ENCODE results near the gene KMT2D.

The KMT2D gene

DNA sequence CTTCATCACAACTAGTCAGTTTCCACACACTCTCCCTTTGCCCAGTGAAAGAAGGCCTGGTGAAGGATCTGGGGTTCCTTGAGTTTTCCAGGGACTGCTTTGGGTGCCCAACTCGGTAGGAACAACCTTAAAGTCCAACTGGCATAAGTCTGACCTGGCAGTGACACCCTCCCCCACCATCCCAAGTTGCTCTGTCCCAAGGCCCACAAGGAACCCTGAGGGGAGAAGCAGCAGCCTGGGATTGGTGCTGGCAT, 1.6 kb downstream of the KMT2D start:
- peaks cover 75% of the 10 kb centered on the region for H3K79me2 ChIP-seq (ENCODE audit: low read length)
- H2AFZ ChIP-seq (ENCODE audit: low read depth, low read length) = no peak overlapping the region
- H3K27ac ChIP-seq (ENCODE audit: low read length) = peak overlapping the region; percentile 74
- no peak for TF ChIP-seq EZH2phosphoT487 (IDR thresholded peaks at IDR 0.05; ENCODE audit: low read depth)
- TF ChIP-seq, protein P1, sequence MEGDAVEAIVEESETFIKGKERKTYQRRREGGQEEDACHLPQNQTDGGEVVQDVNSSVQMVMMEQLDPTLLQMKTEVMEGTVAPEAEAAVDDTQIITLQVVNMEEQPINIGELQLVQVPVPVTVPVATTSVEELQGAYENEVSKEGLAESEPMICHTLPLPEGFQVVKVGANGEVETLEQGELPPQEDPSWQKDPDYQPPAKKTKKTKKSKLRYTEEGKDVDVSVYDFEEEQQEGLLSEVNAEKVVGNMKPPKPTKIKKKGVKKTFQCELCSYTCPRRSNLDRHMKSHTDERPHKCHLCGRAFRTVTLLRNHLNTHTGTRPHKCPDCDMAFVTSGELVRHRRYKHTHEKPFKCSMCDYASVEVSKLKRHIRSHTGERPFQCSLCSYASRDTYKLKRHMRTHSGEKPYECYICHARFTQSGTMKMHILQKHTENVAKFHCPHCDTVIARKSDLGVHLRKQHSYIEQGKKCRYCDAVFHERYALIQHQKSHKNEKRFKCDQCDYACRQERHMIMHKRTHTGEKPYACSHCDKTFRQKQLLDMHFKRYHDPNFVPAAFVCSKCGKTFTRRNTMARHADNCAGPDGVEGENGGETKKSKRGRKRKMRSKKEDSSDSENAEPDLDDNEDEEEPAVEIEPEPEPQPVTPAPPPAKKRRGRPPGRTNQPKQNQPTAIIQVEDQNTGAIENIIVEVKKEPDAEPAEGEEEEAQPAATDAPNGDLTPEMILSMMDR (IDR thresholded peaks at IDR 0.05; ENCODE audit: low read depth, low read length) = no peak
- H3K4me3 ChIP-seq (ENCODE audit: low read length) = peak overlapping the region; percentile 96
- peaks cover 38% of the 10 kb centered on the region for H3K4me1 ChIP-seq (ENCODE audit: low read length)
- peak overlapping the region; percentile 93 for H3K9ac ChIP-seq (ENCODE audit: low read length)
- peak overlapping the region; percentile 97 for H3K4me2 ChIP-seq (ENCODE audit: low read length)
- H4K20me1 ChIP-seq (ENCODE audit: insufficient read depth, low read length) = peaks cover 55% of the 10 kb centered on the region
- no peaks in the 10 kb centered on the region for H3K9me3 ChIP-seq (ENCODE audit: insufficient read depth, low read length)
- H3K36me3 ChIP-seq (replicated peaks; ENCODE audit: low read depth, low read length) = peaks cover 15% of the 10 kb centered on the region
- no peaks in the 10 kb centered on the region for H3K27me3 ChIP-seq (ENCODE audit: low read depth, low read length)

DNA sequence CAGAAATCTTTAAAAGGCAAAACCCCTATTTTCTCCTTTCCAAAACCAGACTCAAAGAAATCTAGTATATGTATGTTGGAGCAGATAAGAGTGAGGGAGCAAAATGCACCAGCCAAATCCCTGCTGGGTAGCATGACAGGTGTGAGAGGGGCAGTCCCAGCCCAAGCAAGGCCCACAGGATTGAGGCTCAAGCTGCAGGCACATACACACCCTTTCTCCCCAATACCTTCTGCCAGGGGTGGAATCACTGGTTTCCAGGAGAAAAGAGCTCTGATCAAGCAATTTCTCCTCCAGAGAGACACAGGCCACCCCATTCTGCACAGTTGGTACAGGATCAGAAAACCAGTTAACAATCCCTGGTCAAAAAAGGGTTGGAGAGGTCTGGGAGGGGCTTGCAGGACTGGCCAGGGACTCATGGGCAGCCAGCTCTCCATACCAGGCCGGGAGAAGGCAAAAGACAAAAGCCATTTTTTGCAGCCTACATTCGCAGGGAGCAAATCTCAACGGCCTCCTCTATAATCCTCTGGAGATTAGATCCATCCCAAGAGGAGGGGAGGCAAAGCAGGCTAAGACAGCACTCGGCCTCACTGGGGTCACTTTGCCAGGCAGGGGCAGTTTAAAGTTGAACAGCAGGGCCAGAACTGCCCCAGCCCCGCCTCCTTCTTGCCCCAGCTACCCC, 2.1 kb downstream of the KMT2D start:
- H3K9ac ChIP-seq (ENCODE audit: low read length) = peak overlapping the region; percentile 93
- peak overlapping the region; percentile 74; the same call in 1 of the 2 replicates for H3K27ac ChIP-seq (ENCODE audit: low read length)
- peaks cover 55% of the 10 kb centered on the region for H4K20me1 ChIP-seq (ENCODE audit: insufficient read depth, low read length)
- H3K36me3 ChIP-seq (replicated peaks; ENCODE audit: low read depth, low read length) = peaks cover 20% of the 10 kb centered on the region
- H3K9me3 ChIP-seq (ENCODE audit: insufficient read depth, low read length) = no peaks in the 10 kb centered on the region
- H3K4me2 ChIP-seq (ENCODE audit: low read length) = peak overlapping the region; percentile 97
- TF ChIP-seq, protein P1 (IDR thresholded peaks at IDR 0.05; ENCODE audit: low read depth, low read length) = no peak
- TF ChIP-seq EZH2phosphoT487 (IDR thresholded peaks at IDR 0.05; ENCODE audit: low read depth) = no peak
- H3K4me1 ChIP-seq (ENCODE audit: low read length) = peaks cover 38% of the 10 kb centered on the region
- peak overlapping the region; percentile 96 for H3K4me3 ChIP-seq (ENCODE audit: low read length)
- H3K27me3 ChIP-seq (ENCODE audit: low read depth, low read length) = no peaks in the 10 kb centered on the region
- no peak overlapping the region for H2AFZ ChIP-seq (ENCODE audit: low read depth, low read length)
- peaks cover 77% of the 10 kb centered on the region for H3K79me2 ChIP-seq (ENCODE audit: low read length)

DNA sequence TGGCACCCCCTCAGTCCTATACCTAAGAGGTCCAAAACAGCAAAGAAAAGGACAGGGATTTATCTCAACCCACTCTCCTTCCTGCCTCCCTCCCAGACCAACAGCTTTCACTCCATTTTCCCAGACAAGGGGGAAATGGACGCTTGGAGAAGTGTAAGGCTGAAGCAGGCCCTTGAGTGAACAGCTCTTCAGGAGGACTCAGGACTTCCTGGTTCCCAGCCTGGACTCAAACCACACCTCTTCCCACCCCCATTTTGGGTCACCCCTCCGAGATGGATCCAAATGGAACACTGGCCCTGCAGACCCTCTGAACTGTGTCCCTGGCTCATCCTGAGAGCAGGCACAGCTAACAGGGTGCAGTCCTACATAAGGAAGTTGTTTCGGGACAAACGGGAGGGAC, 2.7 kb downstream of the KMT2D start:
- H3K27ac ChIP-seq (ENCODE audit: low read length) = no peak overlapping the region
- peak overlapping the region; percentile 96 for H3K4me3 ChIP-seq (ENCODE audit: low read length)
- peak overlapping the region; percentile 93 for H3K9ac ChIP-seq (ENCODE audit: low read length)
- TF ChIP-seq, protein P1 (IDR thresholded peaks at IDR 0.05; ENCODE audit: low read depth, low read length) = no peak
- TF ChIP-seq EZH2phosphoT487 (IDR thresholded peaks at IDR 0.05; ENCODE audit: low read depth) = no peak
- H3K27me3 ChIP-seq (ENCODE audit: low read depth, low read length) = no peaks in the 10 kb centered on the region
- H3K79me2 ChIP-seq (ENCODE audit: low read length) = peaks cover 77% of the 10 kb centered on the region
- no peaks in the 10 kb centered on the region for H3K9me3 ChIP-seq (ENCODE audit: insufficient read depth, low read length)
- H3K4me2 ChIP-seq (ENCODE audit: low read length) = peak overlapping the region; percentile 97
- no peak overlapping the region for H2AFZ ChIP-seq (ENCODE audit: low read depth, low read length)
- H4K20me1 ChIP-seq (ENCODE audit: insufficient read depth, low read length) = peaks cover 55% of the 10 kb centered on the region
- peaks cover 26% of the 10 kb centered on the region for H3K36me3 ChIP-seq (replicated peaks; ENCODE audit: low read depth, low read length)
- H3K4me1 ChIP-seq (ENCODE audit: low read length) = peaks cover 38% of the 10 kb centered on the region

DNA sequence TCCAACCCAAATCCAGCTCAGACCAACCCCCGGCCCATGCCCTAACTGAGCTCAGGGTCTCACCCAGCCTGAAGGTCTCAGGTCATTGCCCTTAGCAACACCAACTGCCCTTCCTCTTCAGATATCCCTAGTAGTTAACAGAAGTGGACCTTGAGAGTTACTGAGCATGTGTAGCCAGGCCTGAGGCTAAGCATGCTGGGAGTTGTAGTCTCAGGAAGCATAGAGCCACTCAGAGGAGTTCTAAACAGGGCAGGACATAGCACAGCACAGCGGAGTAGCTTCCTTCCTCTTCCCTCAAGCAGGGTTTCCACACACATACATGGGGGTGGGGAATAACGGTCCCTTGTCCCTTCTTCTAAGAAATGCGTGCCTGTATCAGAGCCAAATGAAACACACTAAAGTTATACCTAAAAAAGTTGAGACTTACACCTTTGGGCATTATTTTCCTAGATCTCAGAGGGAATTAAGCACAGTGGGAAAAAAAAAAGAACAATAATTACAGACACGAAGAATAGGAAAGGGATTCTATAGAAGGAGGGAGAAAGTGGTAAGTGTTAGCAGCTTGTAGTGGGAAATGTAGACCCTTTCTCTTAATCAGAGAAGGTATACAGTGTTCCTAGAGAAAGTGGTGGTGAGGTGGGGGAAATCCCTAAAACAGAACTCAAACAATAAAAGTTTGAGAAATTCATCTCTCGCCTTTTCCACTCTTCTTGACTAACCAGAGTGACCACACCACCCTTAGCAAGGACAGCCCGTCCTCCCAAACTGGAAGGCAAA, 4.4 kb downstream of the KMT2D start:
- TF ChIP-seq, protein P1 (IDR thresholded peaks at IDR 0.05; ENCODE audit: low read depth, low read length) = no peak
- no peak for TF ChIP-seq EZH2phosphoT487 (IDR thresholded peaks at IDR 0.05; ENCODE audit: low read depth)
- Histone ChIP-seq H3K4me3 (ENCODE audit: low read length) (peak overlapping the region; percentile 96; the same call in 1 of the 2 replicates), H2AFZ (ENCODE audit: low read depth, low read length) (no peak overlapping the region), H3K79me2 (ENCODE audit: low read length) (peaks cover 73% of the 10 kb centered on the region), H3K36me3 (replicated peaks; ENCODE audit: low read depth, low read length) (peaks cover 35% of the 10 kb centered on the region), H3K4me1 (ENCODE audit: low read length) (peaks cover 34% of the 10 kb centered on the region), H3K27me3 (ENCODE audit: low read depth, low read length) (no peaks in the 10 kb centered on the region), H3K9ac (ENCODE audit: low read length) (no peak overlapping the region), H3K9me3 (ENCODE audit: insufficient read depth, low read length) (no peaks in the 10 kb centered on the region), H3K4me2 (ENCODE audit: low read length) (peak overlapping the region; percentile 97), H4K20me1 (ENCODE audit: insufficient read depth, low read length) (peaks cover 55% of the 10 kb centered on the region), H3K27ac (ENCODE audit: low read length) (no peak overlapping the region)

All from OCI-LY3 (cell line).